ENCODE data around the gene CAPN13.
"Not testable (repeated sequence)": the region's sequence is repeated elsewhere in the genome, so short reads cannot be mapped to it uniquely, and the experiment has no call there.

Gene CAPN13

GRCh38 chr2:30705711-30706533 is 101.3 kb downstream of the CAPN13 start:
- no peak for DNase-seq (ENCODE audit: low read depth, low spot score)

GRCh38 chr2:30705056-30705455 is 102.2 kb downstream of the CAPN13 start:
- no peak for DNase-seq (ENCODE audit: low read depth, low spot score)

- DNase-seq (ENCODE audit: low read depth, low spot score): no peak
Measured at GRCh38 chr2:30704309-30705020, 102.8 kb downstream of the CAPN13 start.

- no peak for DNase-seq (ENCODE audit: low read depth, low spot score)
Measured at GRCh38 chr2:30702694-30703093, 104.6 kb downstream of the CAPN13 start.

DNA sequence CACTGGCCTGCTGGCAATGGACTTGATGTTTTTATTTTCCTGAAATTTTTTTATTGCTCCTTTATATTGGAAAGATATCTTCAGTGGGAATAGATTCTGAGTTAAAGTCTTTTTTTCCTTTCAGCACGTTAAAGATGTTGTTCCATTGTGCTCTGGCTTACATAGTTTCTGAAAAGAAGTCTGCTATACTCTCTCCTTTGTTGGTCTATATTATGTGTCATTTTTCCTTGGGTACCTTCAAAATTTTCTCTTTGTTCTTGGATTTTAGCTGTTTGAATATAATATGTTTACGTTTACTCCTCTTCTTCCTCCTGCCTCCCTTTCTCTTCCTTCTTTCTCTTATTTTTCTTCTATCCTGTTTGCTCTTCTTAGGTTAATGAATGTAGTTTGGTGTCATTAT is 105.5 kb downstream of the CAPN13 start:
- DNase-seq (ENCODE audit: low read depth, low spot score): no peak

GRCh38 chr2:30697242-30698103 is 109.8 kb downstream of the CAPN13 start:
- not testable (repeated sequence) for DNase-seq (ENCODE audit: low read depth, low spot score)

- DNase-seq (ENCODE audit: low read depth, low spot score): no peak
Measured at GRCh38 chr2:30695749-30696148, 111.5 kb downstream of the CAPN13 start.

DNA sequence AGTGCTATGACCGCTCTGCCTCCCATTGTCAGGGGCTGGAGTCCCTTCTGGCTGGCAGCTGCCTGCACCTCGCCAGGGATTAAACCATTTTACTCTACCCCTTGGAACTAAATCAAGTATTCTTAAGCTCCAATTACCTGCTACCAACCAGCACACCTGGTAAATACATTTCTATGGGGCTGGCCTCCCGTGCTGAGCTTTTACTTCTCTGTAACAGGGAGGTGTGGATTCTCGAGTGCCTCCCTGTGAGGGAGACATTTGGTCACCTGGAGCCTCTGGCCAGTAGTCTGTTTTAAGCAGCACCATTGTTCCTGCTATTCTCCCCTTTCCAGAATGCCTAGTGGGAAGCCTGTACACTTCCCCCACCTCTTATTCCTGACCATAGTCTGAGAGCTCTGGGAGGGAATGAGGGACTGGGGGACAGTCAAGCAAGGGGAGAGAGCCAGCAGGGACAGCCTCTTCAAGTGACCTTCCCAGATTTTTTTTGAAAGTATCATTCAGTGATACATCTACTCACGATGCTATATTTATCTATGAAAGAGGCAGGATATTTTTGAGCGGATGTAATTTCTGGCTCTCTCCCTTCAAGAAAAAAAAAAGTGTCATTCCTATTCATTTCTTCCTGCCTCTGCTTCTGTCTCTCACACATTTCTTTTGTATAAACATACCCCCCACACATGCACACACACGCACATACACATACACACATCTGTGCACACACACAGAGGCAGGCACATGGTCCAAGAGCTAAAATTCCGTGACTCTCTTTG is 112.8 kb downstream of the CAPN13 start:
- no peak for DNase-seq (ENCODE audit: low read depth, low spot score)

DNA sequence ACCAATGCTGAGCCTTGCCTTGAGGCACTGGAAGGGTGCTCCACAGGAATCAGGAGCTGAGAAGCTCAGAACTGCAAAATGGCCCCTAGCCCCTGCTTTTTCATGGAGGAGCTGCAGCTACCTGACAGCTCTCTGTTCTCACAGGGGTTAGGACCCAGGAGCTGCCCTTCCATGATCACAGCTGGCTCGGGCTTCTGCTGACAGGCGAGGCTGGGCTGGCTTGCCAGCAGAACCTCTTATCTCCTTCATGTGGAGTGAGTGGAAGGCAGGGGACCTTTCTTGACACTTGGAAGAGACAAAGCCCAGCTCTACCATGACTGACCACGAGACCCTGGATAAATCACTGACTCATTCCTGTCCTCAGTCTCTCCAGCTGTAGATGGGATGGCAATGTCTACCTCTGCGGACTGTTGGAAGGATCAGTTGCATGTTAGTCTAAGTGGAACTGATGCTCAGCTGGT is 113.4 kb downstream of the CAPN13 start:
- no peak for DNase-seq (ENCODE audit: low read depth, low spot score)

DNA sequence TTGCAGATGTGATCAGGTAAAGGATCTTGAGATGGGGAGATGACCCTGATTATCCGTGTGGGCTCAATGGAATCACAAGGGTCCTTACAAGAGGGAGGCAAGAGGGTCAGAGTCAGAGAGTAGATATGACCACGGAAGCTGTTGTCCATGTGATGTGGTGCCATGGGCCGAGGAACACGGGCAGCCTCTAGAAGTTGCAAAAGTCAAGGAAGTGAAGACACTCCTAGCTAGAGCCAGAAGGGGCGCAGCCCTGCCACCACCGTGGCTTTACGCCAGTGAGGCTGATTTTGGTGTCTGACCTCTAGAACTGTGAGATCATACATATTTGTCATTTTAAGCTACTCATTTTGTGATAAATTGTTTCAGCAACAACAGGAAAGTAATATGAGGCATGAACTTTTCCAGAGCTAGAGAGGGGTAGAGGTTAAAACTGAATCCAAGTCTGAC is 114.4 kb downstream of the CAPN13 start:
- no peak for DNase-seq (ENCODE audit: low read depth, low spot score)

DNA sequence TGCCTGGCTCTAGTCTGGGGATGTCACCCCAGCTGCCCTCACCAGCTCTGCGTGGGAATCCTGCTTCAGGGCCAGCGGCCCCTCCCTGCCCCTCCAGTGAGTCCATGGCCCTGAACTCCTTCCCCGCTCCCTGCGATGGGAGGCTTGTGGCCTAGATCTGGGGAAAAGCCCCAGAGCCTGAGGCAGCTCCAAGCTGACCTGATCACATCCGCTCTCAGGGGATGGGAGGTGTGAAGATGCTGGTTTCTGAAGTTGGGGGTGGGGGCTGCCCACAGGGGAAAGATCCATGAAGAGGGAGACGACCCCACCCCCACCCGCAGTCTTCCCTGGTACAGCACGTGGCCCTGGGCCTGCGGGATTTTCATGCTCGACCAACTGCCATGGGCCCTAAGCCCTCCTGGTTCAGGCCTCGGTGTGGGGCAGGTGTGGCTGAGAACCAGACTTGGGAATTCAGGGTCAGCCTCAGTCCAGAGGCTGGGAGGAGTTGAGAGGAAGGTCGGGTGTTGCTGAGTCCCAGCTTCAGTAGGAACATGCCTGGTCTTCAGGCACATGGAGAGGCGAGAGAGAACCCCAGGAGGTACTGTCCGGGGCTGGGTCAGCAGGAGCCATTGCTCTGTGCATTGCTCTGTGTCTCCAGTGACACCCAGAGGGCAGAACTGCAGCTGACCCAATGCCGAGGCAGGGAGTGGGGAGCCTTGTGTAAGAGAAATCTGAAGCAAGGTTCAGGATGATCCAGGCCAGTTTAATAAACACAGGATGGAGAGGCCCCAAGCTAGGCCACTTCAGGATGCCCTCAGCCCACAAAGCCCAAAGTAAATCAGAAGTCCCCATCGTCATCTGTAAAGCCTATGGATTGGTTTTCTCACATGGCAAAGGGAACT is 115.1 kb downstream of the CAPN13 start:
- DNase-seq (ENCODE audit: low read depth, low spot score): no peak

DNA sequence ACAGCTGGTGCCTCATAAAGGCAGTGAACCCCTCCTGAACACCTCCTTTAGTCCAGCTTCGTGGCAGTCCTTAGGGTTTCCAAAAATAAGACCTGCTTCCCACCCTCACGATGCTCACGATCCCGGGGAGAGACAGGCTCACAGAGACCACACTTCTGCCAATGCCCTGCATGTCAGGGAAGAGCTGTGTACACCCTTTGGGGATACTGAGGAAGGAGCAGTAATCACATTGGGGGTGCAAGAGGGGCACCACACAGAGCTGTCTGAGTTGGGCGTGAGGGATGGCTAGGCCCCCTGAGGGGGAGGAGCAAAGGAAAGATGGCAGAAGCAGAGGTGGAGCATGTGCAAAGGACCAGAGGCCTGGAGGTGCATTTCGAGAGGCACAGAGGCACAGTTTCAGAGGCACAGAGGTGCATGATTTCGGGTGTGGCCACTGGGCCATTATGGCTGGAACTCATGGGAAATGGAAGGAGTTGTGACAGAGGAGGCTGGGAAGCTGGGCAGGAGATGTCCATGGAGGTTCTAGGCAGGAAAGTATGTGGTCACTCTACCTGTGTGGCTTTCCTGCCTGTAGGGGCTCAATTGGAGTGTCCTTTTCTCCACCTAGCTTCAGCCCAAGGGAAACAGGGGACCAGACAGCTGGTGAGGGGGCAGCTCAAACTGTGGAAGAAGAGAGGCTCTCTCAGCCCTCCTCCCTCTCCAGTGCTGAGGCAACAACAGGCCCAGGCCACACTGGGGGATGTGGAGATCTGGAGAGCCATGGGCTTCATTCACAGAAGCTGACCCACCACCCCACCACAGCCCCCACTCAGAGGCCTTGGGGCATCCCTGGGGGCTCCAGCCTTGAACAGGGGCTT is 115.9 kb downstream of the CAPN13 start:
- DNase-seq (ENCODE audit: low read depth, low spot score): no peak

GRCh38 chr2:30690126-30690561 is 117.1 kb downstream of the CAPN13 start:
- DNase-seq (ENCODE audit: low read depth, low spot score): no peak

- no peak for DNase-seq (ENCODE audit: low read depth, low spot score)
Measured at GRCh38 chr2:30689496-30690125, 117.6 kb downstream of the CAPN13 start.

- DNase-seq (ENCODE audit: low read depth, low spot score): no peak
Measured at GRCh38 chr2:30688956-30689401, 118.3 kb downstream of the CAPN13 start.

DNA sequence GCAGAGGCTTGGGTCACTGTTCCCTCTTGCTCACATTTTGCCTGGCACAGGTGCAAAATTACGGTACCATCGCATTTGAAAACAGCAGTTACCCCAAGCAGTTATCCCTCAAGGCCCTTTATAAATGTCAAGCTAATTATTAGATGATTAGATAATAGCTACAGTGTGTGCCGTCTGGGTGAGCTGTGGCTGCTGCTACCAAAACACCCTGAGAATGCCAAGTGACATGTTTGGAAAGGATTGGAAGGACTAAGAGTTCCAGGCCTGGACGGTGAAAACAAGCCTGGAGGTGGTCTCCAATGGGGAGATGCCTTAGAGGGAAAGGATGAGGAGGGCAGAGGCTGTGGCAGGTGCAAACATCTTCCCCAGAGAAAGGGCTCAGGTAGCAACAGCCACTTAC is 120.6 kb downstream of the CAPN13 start:
- no peak for DNase-seq (ENCODE audit: low read depth, low spot score)

DNA sequence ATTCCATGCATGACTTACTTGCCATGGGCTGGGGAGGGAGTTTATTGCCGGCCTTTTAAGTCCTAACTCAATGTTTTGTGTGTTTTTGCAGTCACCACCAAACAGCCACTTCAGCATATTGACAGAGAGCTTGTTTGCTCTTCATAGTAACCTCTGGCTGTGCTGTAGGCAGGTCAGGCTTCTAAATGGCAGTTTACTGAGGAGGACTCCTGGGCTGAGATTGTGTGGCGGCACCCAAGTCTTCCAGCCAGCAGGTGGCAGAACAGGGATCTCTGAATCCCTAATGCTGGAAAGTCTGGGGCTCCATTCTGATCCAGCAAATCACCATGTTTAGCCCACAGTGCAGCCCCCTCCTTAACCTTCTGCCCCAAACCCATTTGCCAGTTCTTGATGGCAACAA is 121.2 kb downstream of the CAPN13 start:
- no peak for DNase-seq (ENCODE audit: low read depth, low spot score)

- DNase-seq (ENCODE audit: low read depth, low spot score): no peak
Measured at GRCh38 chr2:30684996-30685395, 122.2 kb downstream of the CAPN13 start.

GRCh38 chr2:30684516-30684915 is 122.7 kb downstream of the CAPN13 start:
- no peak for DNase-seq (ENCODE audit: low read depth, low spot score)

Measured in brain pericyte (primary cell).